Omental fat pad (tissue), 4 donors: ENCODE results near the gene ST6GALNAC6. TPM values are rescaled to one million over a fixed set of nuclear protein-coding genes. Genes with fewer than 3 reads are reported as not detected.

ENCODE experiments used
- ATAC-seq: fragments of 150-250 bp; one replicate; pipeline ENCODE4 v1.9.1; 2016; ENCODE audit warnings: mild to moderate bottlenecking, moderate library complexity; ENCODE audit not compliant: low FRiP score
- DNase-seq: peaks from one replicate; pipeline ENCODE4 v3.0.0-alpha.2; 2019; ENCODE audit warnings: low spot score
- total RNA-seq, 4 donors: library from RNA; depleted of rRNA; stranded (reverse); fragments of >200 nt; gene quantifications; one replicate each; pipeline ENCODE4 v1.1.0, GENCODE V29; 2016
- TF ChIP-seq, protein P1 (sequence below), 3 donors: fragments of 450-650 bp; IDR thresholded peaks; one replicate each; pipeline ENCODE4 v1.5.1; 2016 to 2017; ENCODE audit warnings: antibody characterized with exemption in 3 of 3, mild to moderate bottlenecking in 3 of 3, moderate library complexity in 2 of 3

The ST6GALNAC6 gene
- total RNA-seq, 4 donors from 2014 or later = 138 to 213 (median 155) TPM

DNA sequence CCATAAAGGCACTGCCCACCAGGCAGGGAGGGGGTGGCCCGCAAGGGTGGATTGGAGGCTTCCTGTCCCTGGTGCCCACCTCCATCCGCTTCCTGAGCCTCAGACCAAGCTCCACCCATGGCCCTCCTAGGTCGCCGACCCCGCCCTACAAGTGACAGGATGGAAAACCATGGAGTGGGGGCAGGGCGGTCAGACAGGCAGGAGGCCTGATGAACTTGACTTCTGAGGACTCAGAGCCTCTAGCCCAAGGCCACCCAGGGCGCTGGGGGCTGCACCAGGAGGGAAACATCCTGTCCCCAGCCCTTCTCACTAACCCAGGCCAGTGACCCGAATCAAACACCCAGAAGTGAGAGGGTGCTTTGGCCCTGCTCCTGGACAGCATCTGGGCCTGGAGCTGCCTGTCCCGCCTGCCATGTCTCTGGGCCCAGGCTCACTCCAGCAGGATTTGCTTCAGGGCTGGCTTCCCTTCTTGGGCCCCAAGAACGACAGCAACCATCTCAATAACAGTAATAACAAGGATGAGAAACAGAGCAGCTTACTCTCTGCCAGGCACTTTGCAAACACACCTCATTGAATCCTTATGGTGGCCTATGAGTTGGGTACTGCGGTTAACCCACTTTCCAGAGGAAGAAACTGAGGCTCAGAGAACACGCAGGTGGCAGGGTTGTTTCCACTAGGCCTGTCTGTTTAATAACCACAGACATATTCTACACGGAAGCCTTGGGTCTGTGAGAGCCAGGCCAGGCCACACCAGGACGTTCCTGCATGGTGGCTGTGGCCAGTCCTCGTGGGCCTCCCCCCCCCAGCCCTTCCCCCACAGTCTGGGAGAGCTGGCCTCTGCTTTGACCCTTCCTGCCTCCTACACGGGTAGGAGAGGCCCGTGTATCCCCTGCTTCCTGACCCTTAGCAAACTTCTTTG lies 4.4 kb upstream of the ST6GALNAC6 start:
- TF ChIP-seq, protein P1, sequence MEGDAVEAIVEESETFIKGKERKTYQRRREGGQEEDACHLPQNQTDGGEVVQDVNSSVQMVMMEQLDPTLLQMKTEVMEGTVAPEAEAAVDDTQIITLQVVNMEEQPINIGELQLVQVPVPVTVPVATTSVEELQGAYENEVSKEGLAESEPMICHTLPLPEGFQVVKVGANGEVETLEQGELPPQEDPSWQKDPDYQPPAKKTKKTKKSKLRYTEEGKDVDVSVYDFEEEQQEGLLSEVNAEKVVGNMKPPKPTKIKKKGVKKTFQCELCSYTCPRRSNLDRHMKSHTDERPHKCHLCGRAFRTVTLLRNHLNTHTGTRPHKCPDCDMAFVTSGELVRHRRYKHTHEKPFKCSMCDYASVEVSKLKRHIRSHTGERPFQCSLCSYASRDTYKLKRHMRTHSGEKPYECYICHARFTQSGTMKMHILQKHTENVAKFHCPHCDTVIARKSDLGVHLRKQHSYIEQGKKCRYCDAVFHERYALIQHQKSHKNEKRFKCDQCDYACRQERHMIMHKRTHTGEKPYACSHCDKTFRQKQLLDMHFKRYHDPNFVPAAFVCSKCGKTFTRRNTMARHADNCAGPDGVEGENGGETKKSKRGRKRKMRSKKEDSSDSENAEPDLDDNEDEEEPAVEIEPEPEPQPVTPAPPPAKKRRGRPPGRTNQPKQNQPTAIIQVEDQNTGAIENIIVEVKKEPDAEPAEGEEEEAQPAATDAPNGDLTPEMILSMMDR (IDR thresholded peaks at IDR 0.05) = no peak
- DNase-seq (no peak), ATAC-seq (no peak)

DNA sequence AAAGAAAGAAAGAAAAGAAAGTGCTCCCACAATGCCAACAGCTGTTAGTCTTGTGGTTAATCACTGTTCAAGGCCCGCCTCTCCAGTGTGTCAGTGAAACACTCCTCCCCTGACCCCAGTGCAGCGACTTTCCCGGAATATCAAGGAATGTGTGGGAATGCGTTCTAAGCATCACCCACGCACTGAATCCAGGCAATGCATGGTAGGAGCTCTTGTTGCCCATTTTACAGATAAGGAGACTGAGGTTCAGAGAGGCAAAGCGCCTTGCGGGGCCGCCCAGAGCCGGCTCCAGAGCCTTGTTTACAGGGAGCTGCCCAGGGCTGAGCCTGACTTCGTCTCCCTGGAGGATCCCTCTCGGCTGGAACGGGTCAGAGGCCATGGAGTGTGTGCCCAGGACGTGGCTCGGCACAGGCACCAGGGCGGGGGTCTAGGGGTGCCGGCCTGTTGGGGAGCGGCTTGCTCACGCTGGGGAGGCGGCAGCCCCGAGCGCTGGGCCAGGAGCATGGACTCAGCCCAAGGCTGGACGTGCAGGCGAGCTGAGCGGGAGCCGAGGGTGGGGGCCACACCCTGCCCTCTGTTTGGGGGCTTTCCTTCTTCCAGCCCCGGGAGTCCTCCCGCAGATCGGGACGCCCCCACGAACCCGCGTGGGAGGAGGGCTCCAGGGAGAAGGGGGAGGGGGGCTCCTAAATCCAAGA lies 823 bp downstream of the ST6GALNAC6 start:
- ATAC-seq (peak; percentile 69), DNase-seq (no peak)
- TF ChIP-seq, protein P1 (IDR thresholded peaks at IDR 0.05) = no peak

- peak; percentile 71 for DNase-seq
Observed at GRCh38 chr9:127897193-127897692, 2.2 kb downstream of the ST6GALNAC6 start.

GRCh38 chr9:127896395-127897192 lies 2.8 kb downstream of the ST6GALNAC6 start:
- ATAC-seq (peak; percentile 11), DNase-seq (no peak)
- TF ChIP-seq, protein P1 (IDR thresholded peaks at IDR 0.05) = no peak

More at GRCh38 chr9:127897193-127897692, 2.2 kb downstream of the ST6GALNAC6 start:
- TF ChIP-seq, protein P1 (IDR thresholded peaks at IDR 0.05) = no peak
- ATAC-seq = peak; percentile 40

DNA sequence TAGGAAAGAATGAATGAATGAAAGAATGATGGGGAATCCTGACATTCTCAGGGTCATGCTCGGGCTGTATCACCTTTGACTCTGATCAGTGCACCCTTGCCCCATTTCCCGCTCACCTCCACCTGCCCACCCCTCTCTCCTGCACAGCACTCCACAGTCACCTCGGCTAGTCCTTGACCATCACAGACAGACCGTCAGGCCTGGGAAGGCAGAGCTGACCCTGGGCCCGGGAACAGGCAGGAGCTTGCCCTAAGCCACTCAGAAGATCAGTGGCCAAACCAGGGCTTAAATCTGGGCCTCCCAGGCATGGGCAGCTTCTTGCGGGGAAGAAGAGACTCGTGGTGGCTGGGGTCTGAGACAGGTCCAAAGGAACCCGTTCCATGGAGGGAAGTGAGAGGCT lies 3.6 kb downstream of the ST6GALNAC6 start:
- TF ChIP-seq, protein P1 (IDR thresholded peaks at IDR 0.05) = no peak
- no peak for ATAC-seq
- DNase-seq = no peak

DNA sequence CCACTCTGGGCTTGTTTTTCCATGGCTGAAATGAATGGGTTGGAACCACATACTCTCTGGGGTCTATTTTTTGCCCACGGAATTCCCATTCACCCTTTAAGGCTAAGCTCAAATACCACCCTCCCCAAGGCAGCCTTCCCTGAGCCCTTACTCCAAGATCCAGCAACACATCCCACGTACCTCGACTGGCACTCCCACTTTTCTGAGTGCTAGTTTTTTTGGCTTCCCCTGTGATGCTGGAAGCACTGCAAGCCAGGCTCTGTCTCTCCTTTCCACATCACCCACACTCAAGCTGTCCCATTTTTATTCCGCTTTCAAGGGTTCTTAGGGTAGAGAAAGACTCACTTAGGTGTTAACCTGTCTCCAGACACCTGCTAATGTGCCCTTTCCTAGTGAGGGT lies 6.0 kb downstream of the ST6GALNAC6 start:
- ATAC-seq (no peak), DNase-seq (no peak)
- TF ChIP-seq, protein P1 (IDR thresholded peaks at IDR 0.05) = no peak
